Progenitor cell of endocrine pancreas (in vitro differentiated cells): ENCODE measurements around the gene ERC1. TPM values are rescaled to one million over a fixed set of nuclear protein-coding genes. Genes with fewer than 3 reads are reported as not detected.
"Not testable (repeated sequence)": the region's sequence is repeated elsewhere in the genome, so short reads cannot be mapped to it uniquely, and the experiment has no call there.

ENCODE experiments used
- DNase-seq: peaks from one replicate; pipeline ENCODE4 v3.0.0; 2021; ENCODE audit warnings: low spot score; ENCODE audit not compliant: unreplicated experiment
- H3K27ac Mint-ChIP-seq: 2 replicates; pipeline ENCODE4 v1.8.0; 2021; ENCODE audit warnings: mild to moderate bottlenecking, moderate library complexity, mixed read lengths
- H3K27me3 Mint-ChIP-seq: 2 replicates; pipeline ENCODE4 v1.8.0; 2021; ENCODE audit warnings: mixed read lengths
- H3K36me3 Mint-ChIP-seq: 2 replicates; pipeline ENCODE4 v1.8.0; 2022; ENCODE audit warnings: mixed read lengths; ENCODE audit not compliant: insufficient read depth
- H3K4me1 Mint-ChIP-seq: 2 replicates; pipeline ENCODE4 v1.8.0; 2021; ENCODE audit warnings: low read depth, mixed read lengths
- H3K4me3 Mint-ChIP-seq: 2 replicates; pipeline ENCODE4 v1.8.0; 2021; ENCODE audit warnings: low read depth, mild to moderate bottlenecking, moderate library complexity, mixed read lengths
- H3K9me3 Mint-ChIP-seq: 2 replicates; pipeline ENCODE4 v1.8.0; 2021; ENCODE audit warnings: low read depth, mixed read lengths
- CTCF ChIP-seq: fragments of 200-600 bp; sonication (generic); IDR thresholded peaks from one replicate; pipeline ENCODE4 v1.5.0; 2021; ENCODE audit warnings: antibody characterized with exemption, mild to moderate bottlenecking; ENCODE audit not compliant: unreplicated experiment
- total RNA-seq: library from RNA; stranded (reverse); gene quantifications from 2 replicates; pipeline ENCODE4 v1.2.1, GENCODE V29; 2021

ERC1 gene
- total RNA-seq, 1 donor from 2014 or later: 146 TPM

- no peak for TF ChIP-seq CTCF
- Mint-ChIP-seq H3K4me1 (peaks cover 38% of the 10 kb centered on the region), H3K27ac (no peak overlapping the region), H3K4me3 (no peak overlapping the region), H3K27me3 (no peaks in the 10 kb centered on the region), H3K36me3 (peaks cover 25% of the 10 kb centered on the region), H3K9me3 (no peaks in the 10 kb centered on the region)
- DNase-seq: no peak
Observed at GRCh38 chr12:1188016-1188415, 197.0 kb downstream of the ERC1 start.

GRCh38 chr12:1189163-1189562, 198.1 kb downstream of the ERC1 start:
- no peak overlapping the region for H3K4me3 Mint-ChIP-seq

GRCh38 chr12:1195513-1195912, 204.5 kb downstream of the ERC1 start:
- Mint-ChIP-seq H3K4me1 (peaks cover 9% of the 10 kb centered on the region), H3K27ac (no peak overlapping the region), H3K4me3 (no peak overlapping the region), H3K27me3 (no peaks in the 10 kb centered on the region), H3K36me3 (peaks cover 46% of the 10 kb centered on the region), H3K9me3 (peaks cover 19% of the 10 kb centered on the region)
- no peak for TF ChIP-seq CTCF
- no peak for DNase-seq

More at GRCh38 chr12:1189163-1189562, 198.1 kb downstream of the ERC1 start:
- Mint-ChIP-seq H3K27me3 (no peaks in the 10 kb centered on the region), H3K4me1 (peaks cover 38% of the 10 kb centered on the region), H3K36me3 (peaks cover 19% of the 10 kb centered on the region), H3K9me3 (no peaks in the 10 kb centered on the region), H3K27ac (no peak overlapping the region)
- no peak for DNase-seq
- no peak for TF ChIP-seq CTCF

GRCh38 chr12:1197264-1198018, 206.4 kb downstream of the ERC1 start:
- no peaks in the 10 kb centered on the region for H3K27me3 Mint-ChIP-seq
- peaks cover 19% of the 10 kb centered on the region for H3K9me3 Mint-ChIP-seq
- TF ChIP-seq CTCF: no peak
- no peak overlapping the region for H3K27ac Mint-ChIP-seq
- DNase-seq: no peak
- H3K4me3 Mint-ChIP-seq: no peak overlapping the region
- H3K4me1 Mint-ChIP-seq: no peaks in the 10 kb centered on the region
- H3K36me3 Mint-ChIP-seq: peaks cover 45% of the 10 kb centered on the region

- peaks cover 45% of the 10 kb centered on the region for H3K36me3 Mint-ChIP-seq
Observed at GRCh38 chr12:1198854-1199253, 207.8 kb downstream of the ERC1 start.

GRCh38 chr12:1199700-1200099, 208.7 kb downstream of the ERC1 start:
- DNase-seq: no peak
- Mint-ChIP-seq H3K4me1 (no peaks in the 10 kb centered on the region), H3K27me3 (no peaks in the 10 kb centered on the region), H3K36me3 (peaks cover 41% of the 10 kb centered on the region), H3K9me3 (peaks cover 17% of the 10 kb centered on the region), H3K27ac (no peak overlapping the region), H3K4me3 (no peak overlapping the region)
- no peak for TF ChIP-seq CTCF

More at GRCh38 chr12:1198854-1199253, 207.8 kb downstream of the ERC1 start:
- H3K27ac Mint-ChIP-seq, H3K4me3 Mint-ChIP-seq, DNase-seq, H3K4me1 Mint-ChIP-seq, H3K27me3 Mint-ChIP-seq: not testable (repeated sequence)
- H3K9me3 Mint-ChIP-seq: peaks cover 19% of the 10 kb centered on the region
